NCI-H2227 treated with DMSO at 0.1 percent for 48 hours (cell line): Measurements from ENCODE around the gene CEP72.
"Not testable (repeated sequence)": the region's sequence is repeated elsewhere in the genome, so short reads cannot be mapped to it uniquely, and the experiment has no call there.

Experiments
- DNase-seq: peaks from one replicate; lab custom pipeline; 2025; lab: John Stamatoyannopoulos, UW

CEP72 gene

GRCh38 chr5:684751-685216, 72.6 kb downstream of the CEP72 start:
- DNase-seq: no peak

- DNase-seq: no peak
These were observed 73.4 kb downstream of the CEP72 start for GRCh38 chr5:685262-686171.

DNA sequence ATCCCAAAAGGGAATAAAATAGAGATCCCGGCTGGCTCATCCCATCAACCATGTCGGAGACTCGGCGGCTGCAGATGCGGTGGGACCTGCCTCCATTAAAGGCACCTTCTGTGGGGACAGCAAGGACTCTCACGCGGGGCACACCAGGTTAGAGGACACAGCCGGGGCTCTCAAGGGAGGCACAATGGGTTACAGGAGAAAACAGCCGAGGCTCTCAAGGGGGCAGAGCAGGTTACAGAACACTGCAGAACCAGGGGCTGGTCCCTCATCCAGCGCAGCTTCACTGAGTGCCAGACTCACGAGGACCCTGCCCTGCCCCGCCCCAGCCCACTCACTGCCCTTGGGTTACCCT, 74.0 kb downstream of the CEP72 start:
- not testable (repeated sequence) for DNase-seq

DNA sequence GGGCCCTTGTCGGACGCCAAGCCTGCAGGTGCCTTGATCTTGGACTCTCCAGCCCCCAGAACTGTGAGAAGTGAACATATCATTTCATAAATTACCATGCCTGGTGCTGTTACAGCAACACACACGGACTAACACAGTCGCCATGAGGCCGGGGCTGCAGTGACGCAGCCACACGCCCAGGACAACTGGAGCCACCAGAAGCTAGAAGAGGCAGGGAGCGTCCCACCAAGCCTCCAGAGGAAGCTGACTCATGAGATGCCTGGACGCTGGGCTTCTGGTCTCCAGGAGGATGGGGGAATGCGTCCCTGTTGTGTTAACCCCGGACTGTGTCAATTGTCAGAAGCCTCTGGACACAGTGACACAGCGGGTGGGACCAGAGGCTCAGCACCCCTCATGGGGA, 74.8 kb downstream of the CEP72 start:
- not testable (repeated sequence) for DNase-seq

DNA sequence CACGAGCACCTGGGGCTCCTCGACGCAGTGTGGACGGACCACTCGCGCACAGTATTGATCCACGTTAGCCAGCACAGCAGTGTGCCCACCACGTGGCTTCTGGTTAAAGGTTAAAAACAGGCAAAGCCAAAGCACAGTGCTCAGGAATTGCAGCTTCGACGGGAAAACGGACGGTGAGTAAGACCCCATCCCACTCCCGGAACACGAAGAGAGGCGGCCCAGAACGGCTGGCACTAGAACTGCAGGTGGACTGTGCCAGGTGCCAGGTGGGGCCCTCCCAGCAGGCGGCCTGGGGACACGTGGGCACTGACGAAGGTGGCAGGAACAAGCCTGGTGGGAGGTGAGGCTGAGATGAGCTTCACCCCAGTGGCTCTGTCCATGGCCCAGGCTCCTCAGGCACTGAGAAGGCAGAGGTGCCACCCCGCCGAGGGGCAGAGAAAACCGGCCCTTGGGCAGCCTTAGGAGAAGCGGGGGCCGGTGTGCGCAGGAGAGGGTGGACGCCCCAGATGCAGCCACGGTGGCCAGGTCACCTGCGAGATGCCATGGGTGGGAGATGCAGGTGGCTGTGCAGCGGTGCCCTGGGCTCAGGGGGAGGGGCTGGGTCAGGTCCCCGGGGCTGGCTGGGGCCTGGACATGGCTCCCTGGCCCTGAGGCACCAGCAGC, 76.3 kb downstream of the CEP72 start:
- not testable (repeated sequence) for DNase-seq

DNA sequence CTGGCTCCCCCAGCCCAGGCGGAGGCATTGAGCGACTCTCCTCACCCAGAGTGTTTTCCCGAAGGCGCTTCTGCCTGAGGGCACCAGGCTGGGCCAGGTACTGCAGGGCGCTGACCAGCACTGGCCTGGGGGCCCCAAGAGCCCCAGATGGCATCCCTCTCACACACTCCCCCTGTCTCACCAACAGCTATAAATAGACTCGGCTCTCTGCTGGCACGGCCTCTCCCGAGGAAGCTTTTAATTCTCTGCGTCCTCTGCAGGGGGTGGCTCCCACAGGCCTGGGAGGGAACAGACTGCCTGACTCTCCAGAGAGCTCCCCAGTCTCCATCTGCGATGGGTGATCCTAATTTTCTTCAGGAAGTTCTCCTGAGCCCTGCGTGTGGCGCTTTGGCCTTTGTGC, 78.2 kb downstream of the CEP72 start:
- DNase-seq: not testable (repeated sequence)

DNA sequence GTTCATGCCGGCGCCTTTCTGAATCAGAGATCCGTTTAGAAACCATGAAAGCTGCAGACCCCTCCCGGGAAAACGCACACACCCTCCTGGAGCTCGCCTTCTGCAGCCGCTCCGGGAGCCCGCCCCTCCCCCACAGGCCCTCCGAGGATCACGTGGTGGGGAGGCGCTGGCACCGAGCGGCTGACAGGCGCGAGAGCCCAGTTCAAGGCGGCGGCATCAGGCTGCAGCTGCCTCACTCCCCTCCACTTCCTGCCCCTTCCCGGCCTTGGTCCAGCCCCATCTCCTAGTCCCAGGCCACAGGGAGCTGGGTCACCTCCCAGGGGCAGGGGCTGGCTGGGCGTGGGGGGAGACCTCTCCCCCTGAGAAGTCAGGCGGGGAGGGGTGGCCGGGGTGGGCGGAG, 78.9 kb downstream of the CEP72 start:
- DNase-seq: not testable (repeated sequence)

GRCh38 chr5:691817-692528, 79.8 kb downstream of the CEP72 start:
- no peak for DNase-seq

DNA sequence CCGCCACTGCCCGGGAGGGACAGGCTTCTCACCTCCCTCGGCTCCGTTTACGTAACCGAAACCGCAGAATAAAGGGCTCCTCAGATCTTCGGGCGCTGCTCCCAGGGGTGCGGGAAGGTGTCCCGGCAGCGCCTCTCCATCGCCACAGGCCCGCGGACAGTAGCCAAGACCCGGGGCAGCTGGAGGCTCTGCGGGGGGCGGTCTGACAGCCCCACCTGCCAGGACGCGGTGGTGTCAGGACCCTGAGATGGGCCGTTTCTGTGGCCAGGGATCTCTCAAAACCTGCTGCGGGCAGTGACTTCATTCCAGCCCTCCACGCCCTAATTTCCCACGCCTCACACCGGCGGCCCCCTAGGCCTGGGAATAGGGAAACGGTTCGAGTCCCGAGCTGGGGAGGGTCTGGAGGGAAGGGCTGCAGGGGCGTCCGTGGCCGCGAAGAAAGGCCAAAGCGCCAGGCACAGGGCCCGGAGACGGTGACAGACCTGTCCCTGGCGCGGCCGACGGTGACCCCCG, 80.4 kb downstream of the CEP72 start:
- not testable (repeated sequence) for DNase-seq

DNA sequence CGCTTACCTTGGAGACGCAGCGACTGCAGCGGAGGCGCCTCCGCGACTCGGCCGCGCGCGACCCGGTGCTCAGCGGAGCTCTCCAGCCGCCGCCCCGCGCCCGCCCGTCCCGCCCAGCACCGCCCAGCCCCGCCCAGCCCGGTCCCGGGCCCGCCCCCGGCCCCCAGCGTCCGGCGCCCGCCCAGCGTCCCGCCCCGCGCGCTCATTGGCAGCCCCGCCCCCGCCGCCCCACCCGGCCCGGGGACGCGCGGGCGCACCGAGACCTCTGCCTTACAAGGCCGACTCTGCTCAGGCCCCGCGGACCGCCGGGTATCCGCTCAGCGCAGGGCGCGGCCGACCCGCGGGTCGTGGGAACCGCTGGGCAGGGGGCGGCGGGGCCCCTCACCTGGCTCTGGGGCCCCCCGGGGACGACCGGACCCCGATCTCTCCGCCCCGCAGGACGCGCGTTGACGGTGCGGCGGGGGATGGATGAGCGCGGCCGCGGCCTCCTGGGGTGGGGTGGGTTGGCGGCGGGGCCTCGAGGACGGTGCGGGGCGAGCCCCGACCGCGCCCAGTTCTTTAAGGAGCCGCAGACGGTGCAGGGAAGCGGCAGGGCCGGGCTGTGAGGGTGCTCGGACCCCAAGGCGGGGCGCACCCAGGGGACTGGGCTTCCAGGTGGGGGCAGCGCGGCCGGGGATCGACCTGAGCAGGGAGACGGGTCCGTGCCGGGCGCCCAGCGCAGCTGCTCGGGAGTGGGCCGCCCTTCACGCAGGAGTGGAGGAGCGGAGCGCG, 81.3 kb downstream of the CEP72 start, which contains the start of gene TPPP:
Gene TPPP (minus strand): TSS at position 82 of the 771 bp plus-strand sequence. CDS start 15,292 bp downstream, outside the sequence.
- DNase-seq: peak; percentile 88

- DNase-seq: not testable (repeated sequence)
These were observed 81.9 kb downstream of the CEP72 start for GRCh38 chr5:694042-694431.

DNA sequence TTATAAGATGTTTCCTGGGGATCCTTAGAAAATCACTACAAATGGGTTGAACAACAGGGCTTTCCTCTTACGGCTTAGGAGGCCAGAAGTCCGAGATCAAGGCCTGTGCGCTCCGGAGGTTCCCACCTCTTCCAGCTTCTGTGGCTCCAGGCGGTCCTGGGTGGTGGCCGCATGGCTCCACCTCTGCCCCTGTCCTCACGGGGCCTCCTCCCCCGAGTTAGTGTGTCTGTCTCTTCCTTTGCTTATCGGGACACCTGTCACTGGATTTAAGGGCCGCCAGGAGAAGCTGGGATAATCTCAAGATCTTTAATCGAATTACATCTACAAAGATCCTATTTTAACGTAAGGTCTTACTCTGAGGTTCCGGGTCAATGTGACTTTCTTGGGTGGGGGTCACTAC, 83.3 kb downstream of the CEP72 start:
- DNase-seq: not testable (repeated sequence)

- not testable (repeated sequence) for DNase-seq
These were observed 84.1 kb downstream of the CEP72 start for GRCh38 chr5:696191-696590.

GRCh38 chr5:696753-697702, 84.9 kb downstream of the CEP72 start:
- DNase-seq: not testable (repeated sequence)
